ENCODE measurements around the gene ANO9.
"Not testable (repeated sequence)": the region's sequence is repeated elsewhere in the genome, so short reads cannot be mapped to it uniquely, and the experiment has no call there.

Gene ANO9

GRCh38 chr11:450809-451451 lies 9.1 kb upstream of the ANO9 start:
- peak; percentile 12 for DNase-seq

- DNase-seq: peak; percentile 90
Observed at GRCh38 chr11:449889-450808, 8.3 kb upstream of the ANO9 start, which contains the start of gene PTDSS2. Gene PTDSS2 (plus strand): TSS chr11:450279. CDS start chr11:450456, 177 bp downstream.

- peak; percentile 86 for DNase-seq
Observed at GRCh38 chr11:447923-448731, 6.3 kb upstream of the ANO9 start.

GRCh38 chr11:446891-447290 lies 5.1 kb upstream of the ANO9 start:
- peak; percentile 42 for DNase-seq

- DNase-seq: no peak
Observed at GRCh38 chr11:445765-446588, 4.2 kb upstream of the ANO9 start.

- DNase-seq: peak; percentile 53
Observed at GRCh38 chr11:444396-445144, 2.8 kb upstream of the ANO9 start.

GRCh38 chr11:443542-444199 lies 1.9 kb upstream of the ANO9 start:
- DNase-seq: peak; percentile 71

GRCh38 chr11:442611-443081 lies 835 bp upstream of the ANO9 start:
- no peak for DNase-seq

GRCh38 chr11:441043-441417 lies 781 bp downstream of the ANO9 start:
- DNase-seq: no peak

- DNase-seq: no peak
Observed at GRCh38 chr11:440065-441042, 1.5 kb downstream of the ANO9 start.

- DNase-seq: no peak
Observed at GRCh38 chr11:439315-440064, 2.3 kb downstream of the ANO9 start.

- DNase-seq: no peak
Observed at GRCh38 chr11:438101-438844, 3.5 kb downstream of the ANO9 start.

- no peak for DNase-seq
Observed at GRCh38 chr11:437228-437870, 4.5 kb downstream of the ANO9 start.

GRCh38 chr11:434999-435740 lies 6.6 kb downstream of the ANO9 start:
- DNase-seq: not testable (repeated sequence)

GRCh38 chr11:434496-434895 lies 7.3 kb downstream of the ANO9 start:
- DNase-seq: no peak

GRCh38 chr11:433641-434040 lies 8.2 kb downstream of the ANO9 start:
- DNase-seq: no peak

- DNase-seq: no peak
Observed at GRCh38 chr11:433111-433510, 8.7 kb downstream of the ANO9 start.
